MM.1S (cell line): ENCODE results near the gene P2RX3.

Source experiments
- EZH2 ChIP-seq: fragments of 300-600 bp; sonication (generic); optimal IDR thresholded peaks from 2 replicates; pipeline ENCODE3; 2017; ENCODE audit warnings: low read depth, mild to moderate bottlenecking, antibody characterized with exemption, low read length, mixed read lengths
- TF ChIP-seq, protein P1 (sequence below): fragments of 300-600 bp; sonication (generic); IDR thresholded peaks from 2 replicates; pipeline ENCODE4 v1.5.1; 2016; ENCODE audit warnings: antibody characterized with exemption, low read length, mixed read lengths

DNA sequence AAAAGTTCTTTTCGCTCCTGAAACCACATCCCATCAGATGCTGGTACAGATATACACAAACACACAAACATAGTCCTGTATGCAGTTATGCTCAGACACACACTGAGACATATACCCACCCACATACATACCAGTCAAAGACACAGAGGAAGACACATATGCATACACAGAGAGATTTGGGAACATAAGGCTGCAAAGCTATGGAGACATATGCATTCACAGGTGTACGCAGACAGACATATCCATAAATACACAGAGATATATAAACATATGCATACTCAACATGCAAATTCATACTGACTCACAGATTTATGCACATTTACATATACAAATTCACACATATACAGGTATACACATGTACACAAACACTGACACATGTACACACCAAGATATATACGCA, 36.8 kb downstream of the P2RX3 start:
- TF ChIP-seq, protein P1, sequence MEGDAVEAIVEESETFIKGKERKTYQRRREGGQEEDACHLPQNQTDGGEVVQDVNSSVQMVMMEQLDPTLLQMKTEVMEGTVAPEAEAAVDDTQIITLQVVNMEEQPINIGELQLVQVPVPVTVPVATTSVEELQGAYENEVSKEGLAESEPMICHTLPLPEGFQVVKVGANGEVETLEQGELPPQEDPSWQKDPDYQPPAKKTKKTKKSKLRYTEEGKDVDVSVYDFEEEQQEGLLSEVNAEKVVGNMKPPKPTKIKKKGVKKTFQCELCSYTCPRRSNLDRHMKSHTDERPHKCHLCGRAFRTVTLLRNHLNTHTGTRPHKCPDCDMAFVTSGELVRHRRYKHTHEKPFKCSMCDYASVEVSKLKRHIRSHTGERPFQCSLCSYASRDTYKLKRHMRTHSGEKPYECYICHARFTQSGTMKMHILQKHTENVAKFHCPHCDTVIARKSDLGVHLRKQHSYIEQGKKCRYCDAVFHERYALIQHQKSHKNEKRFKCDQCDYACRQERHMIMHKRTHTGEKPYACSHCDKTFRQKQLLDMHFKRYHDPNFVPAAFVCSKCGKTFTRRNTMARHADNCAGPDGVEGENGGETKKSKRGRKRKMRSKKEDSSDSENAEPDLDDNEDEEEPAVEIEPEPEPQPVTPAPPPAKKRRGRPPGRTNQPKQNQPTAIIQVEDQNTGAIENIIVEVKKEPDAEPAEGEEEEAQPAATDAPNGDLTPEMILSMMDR: no peak
- TF ChIP-seq EZH2: no peak
